ENCODE measurements around the gene ARID1B.

DNA sequence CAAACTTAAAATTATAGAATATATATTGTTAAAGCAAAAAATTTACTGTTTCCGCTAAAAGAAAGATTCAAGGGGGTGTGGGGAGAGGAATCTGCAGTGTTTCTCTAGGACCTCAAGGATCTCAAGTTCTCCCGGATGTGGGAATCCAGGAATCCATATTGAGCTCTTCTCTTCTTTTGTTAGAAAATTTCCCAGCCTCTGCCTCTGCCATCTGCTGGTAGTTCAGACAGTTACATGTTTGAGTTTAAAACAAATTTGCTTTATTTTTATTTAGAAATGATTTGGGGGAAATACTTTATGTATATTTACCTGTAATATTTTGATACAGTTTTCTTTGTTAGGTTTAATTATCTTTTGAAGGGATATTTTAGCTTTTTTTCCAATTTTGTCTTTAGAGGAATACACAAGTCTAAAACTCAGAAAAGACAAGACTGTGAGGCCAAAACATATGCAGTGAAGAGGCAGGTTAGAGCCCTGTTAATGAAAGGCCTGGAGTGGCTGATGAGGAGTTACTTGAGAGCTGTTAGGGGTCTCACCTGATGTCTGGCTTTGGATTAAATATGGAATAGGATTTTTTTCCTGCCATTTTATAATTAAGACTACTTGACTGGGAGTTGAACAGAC is 268.8 kb downstream of the ARID1B start:
- TF ChIP-seq, protein P1, sequence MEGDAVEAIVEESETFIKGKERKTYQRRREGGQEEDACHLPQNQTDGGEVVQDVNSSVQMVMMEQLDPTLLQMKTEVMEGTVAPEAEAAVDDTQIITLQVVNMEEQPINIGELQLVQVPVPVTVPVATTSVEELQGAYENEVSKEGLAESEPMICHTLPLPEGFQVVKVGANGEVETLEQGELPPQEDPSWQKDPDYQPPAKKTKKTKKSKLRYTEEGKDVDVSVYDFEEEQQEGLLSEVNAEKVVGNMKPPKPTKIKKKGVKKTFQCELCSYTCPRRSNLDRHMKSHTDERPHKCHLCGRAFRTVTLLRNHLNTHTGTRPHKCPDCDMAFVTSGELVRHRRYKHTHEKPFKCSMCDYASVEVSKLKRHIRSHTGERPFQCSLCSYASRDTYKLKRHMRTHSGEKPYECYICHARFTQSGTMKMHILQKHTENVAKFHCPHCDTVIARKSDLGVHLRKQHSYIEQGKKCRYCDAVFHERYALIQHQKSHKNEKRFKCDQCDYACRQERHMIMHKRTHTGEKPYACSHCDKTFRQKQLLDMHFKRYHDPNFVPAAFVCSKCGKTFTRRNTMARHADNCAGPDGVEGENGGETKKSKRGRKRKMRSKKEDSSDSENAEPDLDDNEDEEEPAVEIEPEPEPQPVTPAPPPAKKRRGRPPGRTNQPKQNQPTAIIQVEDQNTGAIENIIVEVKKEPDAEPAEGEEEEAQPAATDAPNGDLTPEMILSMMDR (conservative IDR thresholded peaks at IDR 0.05; ENCODE audit: low read depth, low read length), result peak; percentile 64
- TF ChIP-seq EZH2phosphoT487 (IDR thresholded peaks at IDR 0.05; ENCODE audit: borderline replicate concordance, low read length), result no peak
- TF ChIP-seq EZH2 (IDR thresholded peaks at IDR 0.05; ENCODE audit: low read length, unreplicated experiment), result no peak
